Activated gamma-delta T cell treated with anti-CD3 and anti-CD28 coated beads, Interleukin-2, amount 50 U/mL, for 16 hours (primary cell): Measurements from ENCODE around the gene RPL38.

Experiments
- DNase-seq: peaks from one replicate; pipeline ENCODE4 v3.0.0-alpha.2; 2020; ENCODE audit warnings: low read depth

Gene RPL38

GRCh38 chr17:74250324-74250995 lies 47.0 kb downstream of the RPL38 start:
- DNase-seq = no peak

DNA sequence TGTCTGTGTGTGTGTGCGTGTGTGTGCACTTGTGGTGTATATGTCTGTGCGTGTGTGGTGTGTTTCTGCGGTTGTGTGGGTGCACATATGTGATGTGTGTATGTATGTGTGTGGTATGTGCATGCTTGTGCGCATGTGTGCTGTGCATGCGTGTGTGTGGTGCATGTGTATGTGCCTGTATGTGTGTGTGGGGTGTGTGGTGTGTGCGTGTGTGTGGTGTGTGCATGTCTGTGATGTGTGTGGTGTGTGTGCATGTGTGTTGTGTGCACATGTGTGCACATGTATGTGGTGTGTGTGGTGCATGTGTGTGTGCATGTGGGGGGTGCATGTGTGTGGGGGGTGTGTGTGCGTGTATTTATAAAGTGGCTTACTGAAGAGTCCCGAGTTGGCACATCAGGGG lies 47.6 kb downstream of the RPL38 start:
- no peak for DNase-seq

GRCh38 chr17:74251569-74251968 lies 48.1 kb downstream of the RPL38 start:
- no peak for DNase-seq

GRCh38 chr17:74252211-74252610 lies 48.7 kb downstream of the RPL38 start:
- DNase-seq = no peak

DNA sequence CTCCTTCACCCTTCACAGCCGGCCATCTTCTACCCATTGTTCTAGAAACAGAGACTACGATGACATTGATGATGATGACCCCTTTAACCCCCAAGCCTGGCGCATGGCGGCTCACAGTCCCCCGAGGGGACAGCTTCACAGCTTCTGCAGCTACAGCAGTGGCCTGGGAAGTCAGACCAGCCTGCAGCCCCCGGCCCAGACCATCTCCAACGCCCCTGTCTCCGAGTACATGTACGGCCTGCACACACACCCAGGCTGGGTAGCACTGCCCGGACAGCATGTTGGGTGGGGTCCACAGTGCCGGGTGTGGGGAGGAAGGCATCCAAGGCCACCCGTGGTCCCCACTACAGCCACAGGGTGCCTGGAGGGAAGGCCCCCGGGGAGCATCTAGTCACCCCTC lies 49.6 kb downstream of the RPL38 start:
- no peak for DNase-seq

DNA sequence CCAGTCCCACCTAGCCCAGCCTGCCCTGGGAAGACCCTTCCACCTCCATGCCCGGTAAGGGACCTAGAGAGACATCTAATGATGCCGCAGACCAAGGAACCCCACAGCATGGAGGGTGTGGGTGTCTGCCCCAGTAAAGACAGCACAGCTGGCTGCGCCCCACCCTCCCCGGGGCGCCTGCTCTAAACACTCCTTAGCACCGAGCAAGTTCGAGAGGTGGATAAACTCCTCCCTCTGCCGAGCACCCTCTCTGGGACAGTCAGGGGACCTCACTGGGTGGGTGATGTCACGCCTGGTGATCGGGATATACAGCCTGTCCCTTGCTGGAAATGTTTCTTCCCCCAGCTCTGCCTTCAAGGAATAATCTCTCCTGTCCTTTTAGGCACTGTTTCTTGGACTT lies 53.8 kb downstream of the RPL38 start:
- no peak for DNase-seq

DNA sequence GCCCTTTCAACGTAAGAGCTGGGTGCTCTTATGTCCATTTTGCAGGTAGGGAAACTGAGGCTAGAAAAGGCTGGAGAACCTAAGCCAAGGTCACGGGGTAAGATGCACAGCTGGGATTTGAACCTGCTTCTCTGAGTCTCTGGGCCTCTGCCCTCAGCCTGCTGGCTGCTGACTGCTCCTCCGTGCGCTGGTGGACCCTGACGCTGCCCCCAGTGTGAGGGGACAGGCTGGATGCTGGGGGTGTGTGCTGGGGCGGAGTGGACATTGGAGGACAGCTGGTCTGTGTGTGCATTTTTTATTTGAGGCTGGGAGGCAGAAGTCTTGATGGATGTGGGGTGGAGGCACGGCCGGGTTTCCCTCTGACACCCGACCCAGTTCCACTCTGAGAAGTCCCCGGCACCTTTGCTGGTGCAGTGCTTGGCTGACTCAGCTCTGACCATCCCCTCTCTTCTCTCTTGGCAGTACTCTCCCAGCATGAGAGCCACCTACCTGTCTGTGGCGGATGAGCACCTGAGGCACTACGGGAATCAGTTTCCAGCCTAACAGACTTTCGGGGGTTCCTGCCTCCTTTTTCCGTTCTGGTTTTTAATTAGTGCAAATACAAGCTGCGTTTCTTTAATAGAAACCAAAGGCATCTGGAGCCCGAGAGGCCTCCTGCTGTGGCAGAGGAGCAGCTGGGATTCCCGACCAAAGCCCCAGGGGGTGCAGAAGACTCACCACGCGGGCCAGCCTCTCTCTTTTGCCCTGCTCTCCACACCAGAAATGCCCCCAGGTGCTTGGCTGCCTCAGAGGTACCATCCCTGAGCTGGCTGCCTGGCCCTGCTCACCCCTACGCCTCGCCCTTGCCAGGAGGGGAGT lies 56.4 kb downstream of the RPL38 start:
- no peak for DNase-seq
